Panc1 (cell line): Measurements from ENCODE around the gene TFB2M. TPM values are rescaled to one million over a fixed set of nuclear protein-coding genes. Genes with fewer than 3 reads are reported as not detected.

ENCODE experiments used
- ATAC-seq: fragments of 200-7000 bp; cut with Tn5 transposase; 2 replicates; pipeline ENCODE4 v1.9.1; 2020; ENCODE audit warnings: mild to moderate bottlenecking, moderate library complexity
- BruUV-seq: library from RNA; stranded (reverse); fragments of 400-500 nt; replicated peaks from 2 replicates; lab custom pipeline; 2021; lab: Mats Ljungman, UMichigan
- CTCF ChIA-PET: fragments of 300-600 bp; sonication (Branson Sonifier 250); formaldehyde crosslinking; loops from one replicate; lab custom pipeline; 2022; ENCODE audit warnings: antibody characterized with exemption; lab: Charles Lee
- POLR2A ChIA-PET: fragments of 300-600 bp; sonication (Branson Sonifier 250); formaldehyde crosslinking; loops from one replicate; lab custom pipeline; 2022; ENCODE audit warnings: antibody characterized with exemption; lab: Charles Lee
- DNase-seq: peaks from one replicate; pipeline ENCODE4 v3.0.0-alpha.2; 2010; ENCODE audit warnings: low read depth, low spot score
- H3K27ac ChIP-seq: 2 replicates; pipeline ENCODE4 v1.5.1; 2011; ENCODE audit warnings: mild to moderate bottlenecking, low read length, inconsistent platforms
- H3K27me3 ChIP-seq: fragments of 200-500 bp; sonication (Bioruptor generic); 2 replicates; pipeline ENCODE4 v1.6.0; 2014; ENCODE audit warnings: low read length, inconsistent platforms; ENCODE audit not compliant: control insufficient read depth, insufficient read depth
- H3K36me3 ChIP-seq: fragments of 200-500 bp; sonication (Bioruptor generic); 2 replicates; pipeline ENCODE4 v1.5.1; 2014; ENCODE audit warnings: inconsistent platforms, mild to moderate bottlenecking, low read length, moderate library complexity; ENCODE audit not compliant: control insufficient read depth, insufficient read depth
- H3K4me1 ChIP-seq: 2 replicates; pipeline ENCODE4 v1.5.1; 2011; ENCODE audit warnings: inconsistent platforms, mild to moderate bottlenecking, low read length, moderate library complexity; ENCODE audit not compliant: control insufficient read depth, insufficient read depth
- H3K4me3 ChIP-seq, 2 experiments: 2 replicates each; pipeline ENCODE4 v1.5.1; 2011 to 2012; ENCODE audit warnings: low read depth in 2 of 2, low read length in 2 of 2, mild to moderate bottlenecking in 2 of 2, inconsistent platforms in 1 of 2, moderate library complexity in 1 of 2
- H3K9me3 ChIP-seq: fragments of 200-500 bp; sonication (Bioruptor generic); 2 replicates; pipeline ENCODE4 v1.5.1; 2014; ENCODE audit warnings: low read depth, mild to moderate bottlenecking, inconsistent platforms, low read length, moderate library complexity; ENCODE audit not compliant: control insufficient read depth, insufficient read depth
- POLR2AphosphoS5 ChIP-seq: IDR thresholded peaks from 2 replicates; pipeline ENCODE4 v1.6.1; 2012; ENCODE audit warnings: mild to moderate bottlenecking, low read depth, low read length, moderate library complexity
- REST ChIP-seq, 2 experiments: IDR thresholded peaks; 2 replicates each; pipeline ENCODE4 v1.6.1; 2011 to 2012; ENCODE audit warnings: low read depth in 2 of 2, control low read depth in 1 of 2, low read length in 1 of 2, mild to moderate bottlenecking in 1 of 2, moderate library complexity in 1 of 2; ENCODE audit not compliant: insufficient read depth in 1 of 2
- SIN3A ChIP-seq: IDR thresholded peaks from 2 replicates; pipeline ENCODE4 v1.6.1; 2012; ENCODE audit warnings: low read depth, mild to moderate bottlenecking, low read length, moderate library complexity, borderline replicate concordance; ENCODE audit not compliant: insufficient read depth
- TCF7L2 ChIP-seq: IDR thresholded peaks from 2 replicates; pipeline ENCODE4 v1.6.1; 2011; ENCODE audit warnings: mild to moderate bottlenecking, low read depth, low read length, inconsistent platforms
- in situ Hi-C: cut with HindIII; loops from 2 replicates; pipeline ENCODE4 v1.10.0; 2016; ENCODE audit warnings: low sequenced_read_pairs, low pct_unique_long_range_greater_than_20kb
- intact Hi-C: fragments of 100-400 bp; cut with micrococcal nuclease; formaldehyde crosslinking; loops from one replicate; pipeline ENCODE4 v1.10.0; 2022; ENCODE audit not compliant: unreplicated experiment
- total RNA-seq: library from RNA; stranded (reverse); gene quantifications from one replicate; pipeline ENCODE4 v1.2.1, GENCODE V29; 2021; ENCODE audit not compliant: unreplicated experiment
- TF ChIP-seq, protein P1 (sequence below): fragments of 450-650 bp; IDR thresholded peaks from 2 replicates; pipeline ENCODE4 v1.5.1; 2017; ENCODE audit warnings: mild to moderate bottlenecking

Gene TFB2M
- total RNA-seq, 1 experiment from 2014 or later = 21.0 TPM

- Histone ChIP-seq H3K36me3 (peaks cover 7% of the 10 kb centered on the region; the same call in 1 of the 2 replicates), H3K27me3 (no peaks in the 10 kb centered on the region), H3K4me3 (no peak overlapping the region), H3K4me1 (peaks cover 2% of the 10 kb centered on the region; the same call in 1 of the 2 replicates), H3K9me3 (no peaks in the 10 kb centered on the region), H3K27ac (no peak overlapping the region)
- in situ Hi-C loops (no loop called here), intact Hi-C loops (no loop called here)
- ATAC-seq = no peak
- BruUV-seq = no TSS peak
- no peak for TF ChIP-seq TCF7L2
- TF ChIP-seq, protein P1, sequence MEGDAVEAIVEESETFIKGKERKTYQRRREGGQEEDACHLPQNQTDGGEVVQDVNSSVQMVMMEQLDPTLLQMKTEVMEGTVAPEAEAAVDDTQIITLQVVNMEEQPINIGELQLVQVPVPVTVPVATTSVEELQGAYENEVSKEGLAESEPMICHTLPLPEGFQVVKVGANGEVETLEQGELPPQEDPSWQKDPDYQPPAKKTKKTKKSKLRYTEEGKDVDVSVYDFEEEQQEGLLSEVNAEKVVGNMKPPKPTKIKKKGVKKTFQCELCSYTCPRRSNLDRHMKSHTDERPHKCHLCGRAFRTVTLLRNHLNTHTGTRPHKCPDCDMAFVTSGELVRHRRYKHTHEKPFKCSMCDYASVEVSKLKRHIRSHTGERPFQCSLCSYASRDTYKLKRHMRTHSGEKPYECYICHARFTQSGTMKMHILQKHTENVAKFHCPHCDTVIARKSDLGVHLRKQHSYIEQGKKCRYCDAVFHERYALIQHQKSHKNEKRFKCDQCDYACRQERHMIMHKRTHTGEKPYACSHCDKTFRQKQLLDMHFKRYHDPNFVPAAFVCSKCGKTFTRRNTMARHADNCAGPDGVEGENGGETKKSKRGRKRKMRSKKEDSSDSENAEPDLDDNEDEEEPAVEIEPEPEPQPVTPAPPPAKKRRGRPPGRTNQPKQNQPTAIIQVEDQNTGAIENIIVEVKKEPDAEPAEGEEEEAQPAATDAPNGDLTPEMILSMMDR = no peak
- no peak for TF ChIP-seq REST (IDR thresholded peaks at IDR 0.05; ENCODE audit: insufficient read depth in 1 of 2, low read depth in 2 of 2, low read length in 1 of 2)
- TF ChIP-seq SIN3A = no peak
- no peak for TF ChIP-seq POLR2AphosphoS5
- CTCF ChIA-PET = no interaction called here
- POLR2A ChIA-PET = interaction anchor here (0.8 kb wide), 1 partner anchor 100 kb away, joined by 3 read pairs; no protein-coding TSS in a partner anchor
- no peak for DNase-seq
Measured at GRCh38 chr1:246559310-246559709, 6.8 kb downstream of the TFB2M start.

GRCh38 chr1:246558041-246558440 is 8.0 kb downstream of the TFB2M start:
- ATAC-seq (no peak), DNase-seq (no peak)
- H3K27ac ChIP-seq = no peak overlapping the region
- in situ Hi-C loops (no loop called here), intact Hi-C loops (no loop called here)
- H3K4me1 ChIP-seq = no peaks in the 10 kb centered on the region
- no peaks in the 10 kb centered on the region for H3K9me3 ChIP-seq
- ChIA-PET CTCF (no interaction called here), POLR2A (interaction anchor here (0.6 to 0.7 kb wide), 2 partner anchors 652 to 858 kb away, joined by 3 read pairs; no protein-coding TSS in a partner anchor)
- no TSS peak for BruUV-seq
- peaks cover 7% of the 10 kb centered on the region; the same call in 1 of the 2 replicates for H3K36me3 ChIP-seq
- H3K4me3 ChIP-seq = no peak overlapping the region
- TF ChIP-seq, protein P1 = no peak
- TF ChIP-seq REST (IDR thresholded peaks at IDR 0.05; ENCODE audit: insufficient read depth in 1 of 2, low read depth in 2 of 2, low read length in 1 of 2) (no peak), SIN3A (no peak), TCF7L2 (no peak), POLR2AphosphoS5 (no peak)
- H3K27me3 ChIP-seq = no peaks in the 10 kb centered on the region
